Measurements from ENCODE around the gene NAGK.
"Not testable (repeated sequence)": the region's sequence is repeated elsewhere in the genome, so short reads cannot be mapped to it uniquely, and the experiment has no call there.

GRCh38 chr2:71085325-71086003 lies 17.0 kb downstream of the NAGK start:
- TF ChIP-seq CTCF, POLR2A, EP300 (IDR thresholded peaks at IDR 0.05): not testable (repeated sequence)
